CD14-positive monocyte (primary cell): ENCODE results near the gene AP4S1. TPM values are rescaled to one million over a fixed set of nuclear protein-coding genes. Genes with fewer than 3 reads are reported as not detected.
A peak's percentile ranks its signal among the peaks of the same experiment; 100 is the strongest.

Source experiments
- DNase-seq, 3 donors: peaks; one replicate each; pipeline ENCODE4 v3.0.0-alpha.2; 2011 to 2022
- H2AFZ ChIP-seq: 2 replicates; pipeline ENCODE4 v1.6.0; 2012; ENCODE audit warnings: mild to moderate bottlenecking, low read depth, low read length, inconsistent platforms; ENCODE audit not compliant: insufficient read depth, poor library complexity, severe bottlenecking
- H3K27ac ChIP-seq, 2 donors: 1 replicate in 1 of 2; 2 replicates in 1 of 2; pipeline ENCODE4 v1.5.1; 2012 to 2013; ENCODE audit warnings: low read length in 2 of 2, control low read depth in 1 of 2, inconsistent platforms in 1 of 2, low read depth in 1 of 2, mild to moderate bottlenecking in 1 of 2
- H3K27me3 ChIP-seq, 2 donors: one replicate each; pipeline versions ENCODE4 v1.6.0 to v1.6.1; 2011 to 2013; ENCODE audit warnings: low read length in 2 of 2; ENCODE audit not compliant: control insufficient read depth in 2 of 2, insufficient read depth in 2 of 2
- H3K36me3 ChIP-seq, 2 donors: replicated peaks in 1 of 2; 1 replicate in 1 of 2; 2 replicates in 1 of 2; pipeline versions ENCODE4 v1.5.1 to v1.6.1; 2012 to 2013; ENCODE audit warnings: low read length in 2 of 2, control low read depth in 1 of 2, inconsistent platforms in 1 of 2, mild to moderate bottlenecking in 1 of 2; ENCODE audit not compliant: insufficient read depth in 2 of 2, control insufficient read depth in 1 of 2
- H3K4me1 ChIP-seq, 2 donors: 1 replicate in 1 of 2; 2 replicates in 1 of 2; pipeline versions ENCODE4 v1.5.1 to v1.6.1; 2012 to 2013; ENCODE audit warnings: low read length in 2 of 2, control low read depth in 1 of 2, inconsistent platforms in 1 of 2, mild to moderate bottlenecking in 1 of 2, moderate library complexity in 1 of 2; ENCODE audit not compliant: insufficient read depth in 2 of 2, control insufficient read depth in 1 of 2
- H3K4me2 ChIP-seq: replicated peaks from 2 replicates; pipeline ENCODE3; 2012; ENCODE audit warnings: low read length, moderate library complexity, mild to moderate bottlenecking; ENCODE audit not compliant: poor library complexity, severe bottlenecking; ENCODE audit errors: extremely low read depth
- H3K4me3 ChIP-seq, 3 experiments: fragments of 200-600 bp in 1 of 3; sonication (generic) in 1 of 3; replicated peaks in 1 of 3; 1 replicate in 2 of 3; 2 replicates in 1 of 3; pipeline ENCODE4 v1.5.1; 2011 to 2013; ENCODE audit warnings: low read length in 3 of 3, mild to moderate bottlenecking in 3 of 3, control low read depth in 2 of 3, low read depth in 2 of 3, inconsistent platforms in 1 of 3, moderate library complexity in 1 of 3
- H3K79me2 ChIP-seq: 2 replicates; pipeline ENCODE4 v1.6.0; 2012; ENCODE audit warnings: mild to moderate bottlenecking, control low read depth, inconsistent platforms, low read length, moderate library complexity; ENCODE audit not compliant: insufficient read depth
- H3K9ac ChIP-seq: 2 replicates; pipeline ENCODE4 v1.6.0; 2017; ENCODE audit warnings: low read length, mild to moderate bottlenecking; ENCODE audit not compliant: insufficient read depth, poor library complexity, severe bottlenecking
- H3K9me3 ChIP-seq, 2 donors: replicated peaks in 1 of 2; 1 replicate in 1 of 2; 2 replicates in 1 of 2; pipeline versions ENCODE4 v1.5.1 to v1.6.1; 2012 to 2013; ENCODE audit warnings: low read length in 2 of 2, control low read depth in 1 of 2; ENCODE audit not compliant: control insufficient read depth in 1 of 2, insufficient read depth in 1 of 2
- H4K20me1 ChIP-seq: 2 replicates; pipeline ENCODE4 v1.6.0; 2012; ENCODE audit warnings: mild to moderate bottlenecking, low read length, control low read depth, moderate library complexity; ENCODE audit not compliant: insufficient read depth
- H3K27ac Mint-ChIP-seq, 7 donors: one replicate each; pipeline ENCODE4 v1.8.0; 2020; ENCODE audit warnings: mild to moderate bottlenecking in 7 of 7, mixed read lengths in 7 of 7, moderate library complexity in 6 of 7, inconsistent platforms in 2 of 7
- H3K27me3 Mint-ChIP-seq, 3 donors: one replicate each; pipeline ENCODE4 v1.8.0; 2021 to 2022; ENCODE audit warnings: low read depth in 3 of 3, mild to moderate bottlenecking in 3 of 3, mixed read lengths in 3 of 3, moderate library complexity in 3 of 3, inconsistent platforms in 1 of 3
- H3K36me3 Mint-ChIP-seq, 2 donors: one replicate each; pipeline ENCODE4 v1.8.0; 2020; ENCODE audit warnings: mixed read lengths in 2 of 2, inconsistent platforms in 1 of 2, mild to moderate bottlenecking in 1 of 2
- H3K4me1 Mint-ChIP-seq: one replicate; pipeline ENCODE4 v1.8.0; 2020; ENCODE audit warnings: mild to moderate bottlenecking, mixed read lengths
- H3K4me3 Mint-ChIP-seq, 2 donors: one replicate each; pipeline ENCODE4 v1.8.0; 2020; ENCODE audit warnings: mild to moderate bottlenecking in 2 of 2, mixed read lengths in 2 of 2, moderate library complexity in 1 of 2
- H3K9me3 Mint-ChIP-seq, 7 donors: one replicate each; pipeline ENCODE4 v1.8.0; 2020 to 2022; ENCODE audit warnings: mixed read lengths in 7 of 7, mild to moderate bottlenecking in 6 of 7, moderate library complexity in 6 of 7, inconsistent platforms in 2 of 7
- CTCF ChIP-seq: fragments of 200-600 bp; IDR thresholded peaks from one replicate; pipeline ENCODE4 v1.8.0; 2022; ENCODE audit warnings: antibody characterized with exemption, mild to moderate bottlenecking
- WGBS: methylation state at CpG from one replicate; pipeline ENCODE4 v1.1.5; 2013; ENCODE audit warnings: missing lambda C conversion rate; ENCODE audit not compliant: insufficient coverage; 5-methylcytosine and 5-hydroxymethylcytosine counted together
- intact Hi-C, 2 donors: fragments of 100-400 bp; cut with micrococcal nuclease; formaldehyde crosslinking; loops; one replicate each; pipeline versions ENCODE4 v1.15.0 to v1.15.1; 2023
- polyA plus RNA-seq, 3 donors: library from polyadenylated mRNA; depleted of rRNA in 1 of 3; unstranded in 2 of 3; stranded (reverse) in 1 of 3; fragments of 300-500 nt in 2 of 3; fragments of >200 nt in 1 of 3; fragmentation: Illumina TruSeq in 2 of 3; gene quantifications; 1 replicate in 2 of 3; 2 replicates in 1 of 3; pipeline ENCODE4 v1.2.3, GENCODE V29; 2012 to 2021

Gene AP4S1
- polyA plus RNA-seq, 3 donors: 1.7 to 5.1 (median 2.8) TPM

GRCh38 chr14:31006703-31007102 lies 18.7 kb upstream of the AP4S1 start:
- Mint-ChIP-seq H3K27ac (peak overlapping the region in 2 of 7 donors; percentile 55 to 73), H3K4me1 (no peaks in the 10 kb centered on the region), H3K9me3 (no peaks in the 10 kb centered on the region), H3K36me3 (peaks cover 23 to 49% of the 10 kb centered on the region in 2 donors), H3K27me3 (no peaks in the 10 kb centered on the region), H3K4me3 (no peak overlapping the region)
- H3K9me3 ChIP-seq: no peaks in the 10 kb centered on the region
- no peaks in the 10 kb centered on the region for H3K27me3 ChIP-seq
- peaks cover 18% of the 10 kb centered on the region for H4K20me1 ChIP-seq
- H3K4me3 ChIP-seq: no peak overlapping the region
- no peak overlapping the region for H3K27ac ChIP-seq
- no peak for DNase-seq
- intact Hi-C loops: no loop called here
- no peak for TF ChIP-seq CTCF
- H3K79me2 ChIP-seq: peaks cover 62% of the 10 kb centered on the region
- H2AFZ ChIP-seq: no peak overlapping the region
- H3K36me3 ChIP-seq: peaks cover 9 to 45% of the 10 kb centered on the region in 2 donors
- H3K4me1 ChIP-seq: no peaks in the 10 kb centered on the region
- no CpG with 5 or more reads among the region's 1 CpG for WGBS
- H3K9ac ChIP-seq: no peak overlapping the region
- no peak overlapping the region for H3K4me2 ChIP-seq

GRCh38 chr14:31009836-31010574 lies 15.4 kb upstream of the AP4S1 start:
- no peak overlapping the region for H3K4me2 ChIP-seq
- Mint-ChIP-seq H3K27ac (peak overlapping the region in 3 of 7 donors; percentile 30 to 74 (median 63)), H3K27me3 (no peaks in the 10 kb centered on the region), H3K4me1 (no peaks in the 10 kb centered on the region), H3K4me3 (no peak overlapping the region), H3K36me3 (peaks cover 24 to 37% of the 10 kb centered on the region in 2 donors), H3K9me3 (no peaks in the 10 kb centered on the region)
- peaks cover 71% of the 10 kb centered on the region for H3K79me2 ChIP-seq
- H3K27ac ChIP-seq: no peak overlapping the region
- H3K4me3 ChIP-seq: no peak overlapping the region
- peaks cover 40% of the 10 kb centered on the region for H4K20me1 ChIP-seq
- no peak overlapping the region for H3K9ac ChIP-seq
- DNase-seq: no peak
- no CpG with 5 or more reads among the region's 3 CpGs for WGBS
- intact Hi-C loops: no loop called here
- H3K4me1 ChIP-seq: no peaks in the 10 kb centered on the region
- H2AFZ ChIP-seq: no peak overlapping the region
- no peaks in the 10 kb centered on the region for H3K27me3 ChIP-seq
- H3K9me3 ChIP-seq: no peaks in the 10 kb centered on the region
- TF ChIP-seq CTCF: no peak
- peaks cover 7 to 46% of the 10 kb centered on the region in 2 donors for H3K36me3 ChIP-seq
